NCI-H2081 treated with DMSO at 0.1 percent for 48 hours (cell line): ENCODE results near the gene RNASE2.
"Not testable (repeated sequence)": the region's sequence is repeated elsewhere in the genome, so short reads cannot be mapped to it uniquely, and the experiment has no call there.

ENCODE experiments used
- DNase-seq: peaks from one replicate; lab custom pipeline; 2025; lab: John Stamatoyannopoulos, UW

Gene RNASE2

GRCh38 chr14:20982646-20983369 lies 27.5 kb downstream of the RNASE2 start:
- no peak for DNase-seq

GRCh38 chr14:20985650-20986049 lies 30.4 kb downstream of the RNASE2 start:
- not testable (repeated sequence) for DNase-seq

- DNase-seq, result no peak
Observed at GRCh38 chr14:20986811-20987210, 31.5 kb downstream of the RNASE2 start.

GRCh38 chr14:20988717-20989470 lies 33.6 kb downstream of the RNASE2 start:
- DNase-seq, result no peak

GRCh38 chr14:20989471-20989786 lies 34.1 kb downstream of the RNASE2 start:
- no peak for DNase-seq

- peak; percentile 67 for DNase-seq
Observed at GRCh38 chr14:20989787-20990600, 34.7 kb downstream of the RNASE2 start, which contains the start of gene METTL17. TSS of gene METTL17 (plus strand) at chr14:20989980. CDS start at chr14:20990003, 23 bp downstream.

GRCh38 chr14:20996521-20996920 lies 41.2 kb downstream of the RNASE2 start:
- DNase-seq, result no peak

GRCh38 chr14:20997115-20997514 lies 41.8 kb downstream of the RNASE2 start:
- DNase-seq, result no peak

GRCh38 chr14:20997564-20997963 lies 42.3 kb downstream of the RNASE2 start:
- DNase-seq, result no peak

- DNase-seq, result no peak
Observed at GRCh38 chr14:20998139-20998538, 42.9 kb downstream of the RNASE2 start.

- no peak for DNase-seq
Observed at GRCh38 chr14:20998674-20999366, 43.5 kb downstream of the RNASE2 start, which contains the start of gene SLC39A2. TSS of gene SLC39A2 (plus strand) at chr14:20999293. CDS start at chr14:20999447, 154 bp downstream.

GRCh38 chr14:20999591-20999990 lies 44.3 kb downstream of the RNASE2 start:
- DNase-seq, result no peak

- DNase-seq, result no peak
Observed at GRCh38 chr14:21001218-21001617, 45.9 kb downstream of the RNASE2 start.

- DNase-seq, result no peak
Observed at GRCh38 chr14:21003788-21004346, 48.6 kb downstream of the RNASE2 start.
